ENCODE results near the gene DENND4C. TPM values are rescaled to one million over a fixed set of nuclear protein-coding genes. Genes with fewer than 3 reads are reported as not detected.

Gene DENND4C
- total RNA-seq, 1 experiment from 2014 or later = 26.6 TPM

- Mint-ChIP-seq H3K27me3 (ENCODE audit: low read depth) (no peaks in the 10 kb centered on the region), H3K4me1 (no peaks in the 10 kb centered on the region), H3K27ac (no peak overlapping the region), H3K9me3 (no peaks in the 10 kb centered on the region), H3K4me3 (no peak overlapping the region), H3K36me3 (ENCODE audit: insufficient read depth in 1 of 3, low read depth in 3 of 3) (peaks cover 0 to 20% (median 20%) of the 10 kb centered on the region in 3 experiments; a peak in 6 of 7 replicates)
- H3K4me1 ChIP-seq (ENCODE audit: insufficient read depth, low read length) = no peaks in the 10 kb centered on the region
- H2BK15ac ChIP-seq (ENCODE audit: low read depth, low read length) = no peak overlapping the region
- no peak overlapping the region for H4K8ac ChIP-seq (replicated peaks; ENCODE audit: insufficient read length, low read depth, low read length)
- TF ChIP-seq, protein P1, sequence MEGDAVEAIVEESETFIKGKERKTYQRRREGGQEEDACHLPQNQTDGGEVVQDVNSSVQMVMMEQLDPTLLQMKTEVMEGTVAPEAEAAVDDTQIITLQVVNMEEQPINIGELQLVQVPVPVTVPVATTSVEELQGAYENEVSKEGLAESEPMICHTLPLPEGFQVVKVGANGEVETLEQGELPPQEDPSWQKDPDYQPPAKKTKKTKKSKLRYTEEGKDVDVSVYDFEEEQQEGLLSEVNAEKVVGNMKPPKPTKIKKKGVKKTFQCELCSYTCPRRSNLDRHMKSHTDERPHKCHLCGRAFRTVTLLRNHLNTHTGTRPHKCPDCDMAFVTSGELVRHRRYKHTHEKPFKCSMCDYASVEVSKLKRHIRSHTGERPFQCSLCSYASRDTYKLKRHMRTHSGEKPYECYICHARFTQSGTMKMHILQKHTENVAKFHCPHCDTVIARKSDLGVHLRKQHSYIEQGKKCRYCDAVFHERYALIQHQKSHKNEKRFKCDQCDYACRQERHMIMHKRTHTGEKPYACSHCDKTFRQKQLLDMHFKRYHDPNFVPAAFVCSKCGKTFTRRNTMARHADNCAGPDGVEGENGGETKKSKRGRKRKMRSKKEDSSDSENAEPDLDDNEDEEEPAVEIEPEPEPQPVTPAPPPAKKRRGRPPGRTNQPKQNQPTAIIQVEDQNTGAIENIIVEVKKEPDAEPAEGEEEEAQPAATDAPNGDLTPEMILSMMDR (conservative IDR thresholded peaks at IDR 0.05) = no peak
- H3K27me3 ChIP-seq (ENCODE audit: insufficient read depth, low read length) = no peaks in the 10 kb centered on the region
- no peak overlapping the region for H3K9ac ChIP-seq (ENCODE audit: extremely low read depth, insufficient read length, low read length)
- no CpG with 5 or more reads among the region's 5 CpGs for WGBS (ENCODE audit: extremely low coverage, insufficient read length, low lambda C conversion rate)
- H3K9me3 ChIP-seq (ENCODE audit: control insufficient read depth, low read depth, low read length) = no peaks in the 10 kb centered on the region
- no peak overlapping the region for H3K14ac ChIP-seq (ENCODE audit: insufficient read depth, low read length)
- no peaks in the 10 kb centered on the region for H3K23me2 ChIP-seq (ENCODE audit: insufficient read length, low read depth, low read length, poor library complexity, severe bottlenecking)
- H3K79me2 ChIP-seq (ENCODE audit: insufficient read depth, low read length) = no peaks in the 10 kb centered on the region
- no peak overlapping the region for H2BK12ac ChIP-seq (ENCODE audit: insufficient read length, low read depth, low read length)
- H2BK20ac ChIP-seq (ENCODE audit: low read depth, low read length, poor library complexity, severe bottlenecking) = no peak overlapping the region
- no peak overlapping the region for H2BK5ac ChIP-seq (ENCODE audit: insufficient read length, low read length)
- no peak overlapping the region for H3K56ac ChIP-seq (ENCODE audit: insufficient read length, low read depth, low read length)
- H3K18ac ChIP-seq (ENCODE audit: insufficient read length, low read depth, low read length) = no peak overlapping the region
- H3K79me1 ChIP-seq (ENCODE audit: insufficient read depth, low read depth, low read length, poor library complexity, severe bottlenecking) = no peaks in the 10 kb centered on the region
- H4K91ac ChIP-seq (ENCODE audit: insufficient read length, low read depth, low read length) = no peak overlapping the region
- no peak overlapping the region for H3K23ac ChIP-seq (ENCODE audit: insufficient read length, low read depth, low read length)
- no peak overlapping the region for H4K5ac ChIP-seq (ENCODE audit: insufficient read length, low read depth, low read length)
- no peak overlapping the region for H3K4ac ChIP-seq (ENCODE audit: low read depth, low read length)
- no peak overlapping the region for H2AFZ ChIP-seq (ENCODE audit: low read length)
- no peak overlapping the region for H3T11ph ChIP-seq (ENCODE audit: low read length)
- no peak overlapping the region for H2AK5ac ChIP-seq (ENCODE audit: insufficient read length, low read length)
- no peak overlapping the region for H2BK120ac ChIP-seq (ENCODE audit: low read depth, low read length, poor library complexity, severe bottlenecking)
- H3K27ac ChIP-seq (ENCODE audit: insufficient read length, low read depth, low read length) = no peak overlapping the region
- DNase-seq = no peak
- no peak overlapping the region for H3K4me2 ChIP-seq (ENCODE audit: insufficient read depth, insufficient read length, low read length)
- H4K20me1 ChIP-seq (ENCODE audit: control insufficient read depth, insufficient read depth, insufficient read length) = no peaks in the 10 kb centered on the region
These were observed 76.1 kb downstream of the DENND4C start for GRCh38 chr9:19306568-19306967.

All from H9 (cell line).